ENCODE results near the gene PTPRK. TPM values are rescaled to one million over a fixed set of nuclear protein-coding genes. Genes with fewer than 3 reads are reported as not detected.

PTPRK gene
- polyA plus RNA-seq, 1 donor (not counting 4 experiments of a cell fraction or from before 2014, with no cell fraction given): 52.7 TPM

- no peaks in the 10 kb centered on the region for H4K20me1 ChIP-seq (ENCODE audit: control insufficient read depth, extremely low read depth, insufficient read depth, low read length)
- H2AFZ ChIP-seq (ENCODE audit: control insufficient read depth, low read length): no peak overlapping the region
- H3K79me2 ChIP-seq (ENCODE audit: control insufficient read depth, insufficient read depth, low read length): no peaks in the 10 kb centered on the region
- H3K9me1 ChIP-seq (ENCODE audit: control insufficient read depth, extremely low read depth, insufficient read depth, low read length): no peaks in the 10 kb centered on the region
- H3K36me3 ChIP-seq (ENCODE audit: control insufficient read depth in 2 of 2, extremely low read depth in 1 of 2, insufficient read depth in 2 of 2, low read length in 2 of 2): no peaks in the 10 kb centered on the region
- FAIRE-seq (no peak), DNase-seq (ENCODE audit: low read depth, low spot score) (no peak)
- peaks cover 13% of the 10 kb centered on the region for H3K4me1 ChIP-seq (ENCODE audit: control insufficient read depth, extremely low read depth, insufficient read depth, low read length)
- H3K9ac ChIP-seq (ENCODE audit: control insufficient read depth, extremely low read depth, insufficient read depth, low read length): no peak overlapping the region
- no peak overlapping the region for H3K27ac ChIP-seq (ENCODE audit: control insufficient read depth, insufficient read depth, low read length)
- dilution Hi-C loops (cut with MboI; ENCODE audit: extremely low pct_ligation_motif_present, low sequenced_read_pairs): loop anchor here (5.0 kb wide), 1 partner anchor 35 kb away; the partner anchor contains the start of gene THEMIS
- no peaks in the 10 kb centered on the region for H3K9me3 ChIP-seq (ENCODE audit: control insufficient read depth, low read depth, low read length)
- no peak overlapping the region for H3K4me2 ChIP-seq (ENCODE audit: control insufficient read depth, extremely low read depth, insufficient read depth, low read depth, low read length)
- no peaks in the 10 kb centered on the region for H3K27me3 ChIP-seq (ENCODE audit: control insufficient read depth, extremely low read depth, insufficient read depth, low read length)
- H3K4me3 ChIP-seq (ENCODE audit: control insufficient read depth in 2 of 3, extremely low read depth in 1 of 3, insufficient read depth in 2 of 3, low read depth in 1 of 3, low read length in 3 of 3): no peak overlapping the region
- no peak for TF ChIP-seq EZH2 (IDR thresholded peaks at IDR 0.05; ENCODE audit: low read length)
- TF ChIP-seq, protein P1, sequence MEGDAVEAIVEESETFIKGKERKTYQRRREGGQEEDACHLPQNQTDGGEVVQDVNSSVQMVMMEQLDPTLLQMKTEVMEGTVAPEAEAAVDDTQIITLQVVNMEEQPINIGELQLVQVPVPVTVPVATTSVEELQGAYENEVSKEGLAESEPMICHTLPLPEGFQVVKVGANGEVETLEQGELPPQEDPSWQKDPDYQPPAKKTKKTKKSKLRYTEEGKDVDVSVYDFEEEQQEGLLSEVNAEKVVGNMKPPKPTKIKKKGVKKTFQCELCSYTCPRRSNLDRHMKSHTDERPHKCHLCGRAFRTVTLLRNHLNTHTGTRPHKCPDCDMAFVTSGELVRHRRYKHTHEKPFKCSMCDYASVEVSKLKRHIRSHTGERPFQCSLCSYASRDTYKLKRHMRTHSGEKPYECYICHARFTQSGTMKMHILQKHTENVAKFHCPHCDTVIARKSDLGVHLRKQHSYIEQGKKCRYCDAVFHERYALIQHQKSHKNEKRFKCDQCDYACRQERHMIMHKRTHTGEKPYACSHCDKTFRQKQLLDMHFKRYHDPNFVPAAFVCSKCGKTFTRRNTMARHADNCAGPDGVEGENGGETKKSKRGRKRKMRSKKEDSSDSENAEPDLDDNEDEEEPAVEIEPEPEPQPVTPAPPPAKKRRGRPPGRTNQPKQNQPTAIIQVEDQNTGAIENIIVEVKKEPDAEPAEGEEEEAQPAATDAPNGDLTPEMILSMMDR (optimal IDR thresholded peaks at IDR 0.05 in 1 of 3, IDR thresholded peaks at IDR 0.05 in 1 of 3, conservative IDR thresholded peaks at IDR 0.05 in 1 of 3; ENCODE audit: extremely low read depth in 1 of 3, insufficient read depth in 2 of 3, low read length in 3 of 3): no peak
These were observed 582.7 kb downstream of the PTPRK start for GRCh38 chr6:127937747-127938146.

- Histone ChIP-seq H3K79me2 (ENCODE audit: control insufficient read depth, insufficient read depth, low read length) (no peaks in the 10 kb centered on the region), H3K27ac (ENCODE audit: control insufficient read depth, insufficient read depth, low read length) (no peak overlapping the region), H3K9me3 (ENCODE audit: control insufficient read depth, low read depth, low read length) (no peaks in the 10 kb centered on the region), H3K9ac (ENCODE audit: control insufficient read depth, extremely low read depth, insufficient read depth, low read length) (no peak overlapping the region), H3K4me2 (ENCODE audit: control insufficient read depth, extremely low read depth, insufficient read depth, low read depth, low read length) (no peak overlapping the region), H3K9me1 (ENCODE audit: control insufficient read depth, extremely low read depth, insufficient read depth, low read length) (no peaks in the 10 kb centered on the region), H2AFZ (ENCODE audit: control insufficient read depth, low read length) (no peak overlapping the region), H3K4me3 (ENCODE audit: control insufficient read depth in 2 of 3, extremely low read depth in 1 of 3, insufficient read depth in 2 of 3, low read depth in 1 of 3, low read length in 3 of 3) (no peak overlapping the region), H3K27me3 (ENCODE audit: control insufficient read depth, extremely low read depth, insufficient read depth, low read length) (no peaks in the 10 kb centered on the region), H3K36me3 (ENCODE audit: control insufficient read depth in 2 of 2, extremely low read depth in 1 of 2, insufficient read depth in 2 of 2, low read length in 2 of 2) (no peaks in the 10 kb centered on the region), H4K20me1 (ENCODE audit: control insufficient read depth, extremely low read depth, insufficient read depth, low read length) (no peaks in the 10 kb centered on the region), H3K4me1 (ENCODE audit: control insufficient read depth, extremely low read depth, insufficient read depth, low read length) (peaks cover 13% of the 10 kb centered on the region)
- DNase-seq (ENCODE audit: low read depth, low spot score) (no peak), FAIRE-seq (no peak)
- dilution Hi-C loops (cut with MboI; ENCODE audit: extremely low pct_ligation_motif_present, low sequenced_read_pairs): loop anchor here (5.0 kb wide), 1 partner anchor 35 kb away; the partner anchor contains the start of gene THEMIS
- TF ChIP-seq, protein P1 (optimal IDR thresholded peaks at IDR 0.05 in 1 of 3, IDR thresholded peaks at IDR 0.05 in 1 of 3, conservative IDR thresholded peaks at IDR 0.05 in 1 of 3; ENCODE audit: extremely low read depth in 1 of 3, insufficient read depth in 2 of 3, low read length in 3 of 3): no peak
These were observed 583.3 kb downstream of the PTPRK start for GRCh38 chr6:127937102-127937501.

Data from keratinocyte (primary cell).